RKO (cell line): ENCODE data around the gene TCL1A.

Source experiments
- DNase-seq: peaks from one replicate; pipeline ENCODE4 v3.0.0-alpha.2; 2016; ENCODE audit warnings: low spot score

TCL1A gene

DNA sequence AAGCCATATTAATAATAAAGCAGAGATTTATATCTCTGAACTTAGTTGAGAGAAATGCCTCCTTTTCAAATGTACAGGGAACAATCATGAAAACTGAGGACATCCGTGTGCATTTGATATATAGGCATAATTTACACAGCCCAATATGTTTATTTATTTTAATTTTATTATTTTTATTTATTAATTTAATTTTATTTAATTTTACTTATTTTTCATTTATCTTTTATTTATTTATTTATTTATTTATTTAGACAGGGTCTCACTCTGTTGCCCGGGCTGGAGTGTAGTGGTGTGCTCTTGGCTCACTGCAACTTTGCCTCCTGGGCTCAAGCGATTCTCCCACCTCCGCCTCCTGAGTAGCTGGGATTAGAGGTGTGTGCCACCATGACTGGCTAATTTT is 8.4 kb downstream of the TCL1A start:
- no peak for DNase-seq

DNA sequence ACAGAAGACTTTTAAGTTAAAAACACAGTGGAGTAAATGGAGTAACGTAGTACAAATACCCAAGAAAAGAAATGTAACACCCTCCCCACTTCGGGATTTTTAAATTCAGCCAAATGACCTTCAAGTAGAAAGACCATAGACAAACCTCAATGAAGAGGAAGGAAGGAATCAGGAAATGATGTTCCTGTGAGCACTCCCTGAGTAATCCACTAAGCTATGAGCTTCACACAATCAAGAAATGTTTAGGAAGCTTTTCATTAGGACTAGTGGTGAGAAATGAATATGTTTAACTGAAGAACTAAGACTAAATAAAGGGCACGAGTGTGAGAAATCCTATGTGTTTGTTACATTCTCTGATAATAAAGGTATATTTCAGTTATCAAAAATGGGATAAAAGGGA is 10.1 kb downstream of the TCL1A start:
- peak; percentile 39 for DNase-seq

DNA sequence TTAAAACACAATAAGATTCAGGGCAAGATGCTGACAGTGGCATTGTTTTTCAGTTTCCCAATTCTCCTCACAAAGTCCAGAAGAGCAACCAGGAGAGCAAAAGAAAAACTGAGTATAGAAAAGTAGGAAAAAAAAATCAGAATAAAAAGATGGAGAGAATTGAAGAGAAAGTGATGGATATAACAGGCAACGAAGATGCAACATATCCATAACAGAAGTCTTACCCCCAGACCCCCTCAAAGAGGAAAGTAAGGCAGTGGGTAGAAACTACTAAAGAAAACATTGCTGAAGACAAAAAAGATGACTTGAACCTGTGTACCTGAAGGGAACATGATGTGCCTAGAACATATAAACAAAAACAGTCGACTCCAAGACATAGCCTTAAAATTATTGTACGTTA is 10.6 kb downstream of the TCL1A start:
- no peak for DNase-seq

DNA sequence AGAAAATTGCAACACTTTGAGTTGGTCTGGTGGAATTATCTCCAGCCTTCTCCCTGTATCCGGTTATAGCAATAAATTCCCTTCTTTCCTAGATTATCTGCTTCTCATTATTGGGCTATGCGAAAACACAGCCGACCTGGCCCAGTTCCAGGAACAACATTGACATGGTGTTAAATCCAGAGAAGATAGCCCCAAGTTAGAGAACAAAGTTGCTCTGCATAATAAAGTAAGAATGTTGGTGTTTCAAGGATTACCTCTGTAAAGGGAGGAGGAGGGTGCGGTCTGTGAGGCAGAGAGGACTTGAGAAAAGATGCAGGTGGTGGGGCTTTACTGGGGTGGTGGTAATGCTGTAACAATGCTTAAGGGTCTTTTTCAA is 12.1 kb downstream of the TCL1A start:
- no peak for DNase-seq

DNA sequence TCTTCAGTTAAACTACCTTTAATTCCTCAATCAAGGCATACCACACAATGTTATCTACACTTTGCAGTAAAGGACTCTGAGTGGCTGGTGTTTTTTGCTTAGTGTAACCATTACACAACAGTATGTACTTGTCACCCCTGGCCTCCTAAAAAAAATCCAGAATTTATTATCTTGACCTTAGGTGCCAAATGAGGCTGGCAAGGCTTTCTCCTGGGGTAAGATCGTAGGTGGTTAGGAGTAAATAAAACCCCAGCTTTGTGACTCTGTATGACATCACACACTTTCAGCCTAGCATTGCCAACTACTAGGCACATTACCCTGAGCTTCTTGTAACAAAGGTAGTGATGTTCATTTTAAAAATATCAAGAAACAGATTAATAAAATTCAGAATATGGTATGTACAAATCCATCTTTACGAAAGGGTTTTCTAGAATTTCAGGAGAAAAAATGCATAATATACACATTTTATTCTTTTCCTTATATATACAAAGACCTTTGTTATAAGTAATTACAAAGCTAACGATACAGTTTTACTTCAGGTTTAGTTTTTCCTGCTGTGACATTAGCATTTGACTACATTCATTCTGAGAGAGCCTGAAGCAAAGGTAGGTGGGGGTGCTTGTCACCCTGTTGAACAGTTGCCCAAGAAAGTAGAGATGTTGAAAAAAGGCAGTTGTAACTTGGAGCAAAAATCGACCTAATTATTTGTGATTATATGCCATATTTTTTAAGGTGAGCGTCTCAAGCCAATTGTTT is 13.5 kb downstream of the TCL1A start:
- DNase-seq = no peak

DNA sequence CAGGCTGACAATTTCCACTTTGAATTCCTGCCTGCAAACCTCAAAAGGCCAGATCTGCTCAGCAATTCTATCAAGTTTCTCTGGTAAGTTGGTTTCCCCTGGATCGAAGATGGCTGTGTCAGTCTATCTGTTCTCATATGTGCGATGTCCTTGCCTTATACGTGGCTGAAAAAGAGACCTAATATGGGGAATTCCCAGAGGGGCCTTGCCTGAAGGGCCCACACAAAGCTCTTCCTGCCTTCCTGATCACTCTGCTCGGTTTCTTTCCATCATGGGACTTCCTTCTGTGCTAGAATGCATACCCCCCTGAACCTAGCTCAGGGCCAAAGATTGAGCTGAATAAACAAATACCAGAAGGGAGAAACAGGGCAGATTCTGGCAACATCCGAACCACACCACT is 14.5 kb downstream of the TCL1A start:
- DNase-seq = no peak

DNA sequence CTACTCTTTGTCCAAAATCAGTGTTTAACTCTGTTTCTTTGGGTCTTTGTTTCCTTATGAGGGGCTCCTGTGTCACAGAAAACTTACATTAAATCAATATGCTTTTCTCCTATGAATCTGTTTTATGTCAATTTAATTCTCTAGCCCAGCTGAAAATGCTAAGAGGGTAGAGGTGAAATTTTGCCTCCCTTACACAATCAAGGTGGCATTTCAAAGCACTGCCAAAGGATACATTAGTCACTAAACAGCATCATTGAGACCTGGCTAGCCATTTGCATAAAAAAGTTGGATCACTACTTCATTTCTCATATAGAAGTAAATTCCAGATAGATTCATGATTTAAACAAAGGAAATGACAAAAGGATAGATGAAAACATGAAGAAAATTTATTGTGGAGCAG is 15.6 kb downstream of the TCL1A start:
- DNase-seq = no peak

DNA sequence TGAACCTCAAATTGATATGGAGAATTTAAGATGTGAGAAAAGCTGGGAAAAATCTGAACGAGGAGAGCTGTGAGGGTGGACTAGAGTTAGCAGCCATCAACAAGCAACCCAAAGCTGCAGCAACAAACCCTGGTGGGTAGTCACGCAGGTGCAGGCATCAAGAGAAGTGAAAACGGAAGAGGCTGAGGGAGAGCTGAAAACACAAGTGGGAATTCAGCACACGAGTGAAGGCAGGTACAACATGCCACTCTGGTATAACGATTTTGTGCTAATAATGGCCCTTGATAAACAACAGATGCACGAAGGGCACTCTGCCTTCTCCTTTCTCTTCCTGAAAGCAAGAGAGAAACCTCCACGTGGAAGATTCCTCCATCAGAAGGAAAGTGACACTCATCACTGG is 16.2 kb downstream of the TCL1A start:
- DNase-seq = no peak

DNA sequence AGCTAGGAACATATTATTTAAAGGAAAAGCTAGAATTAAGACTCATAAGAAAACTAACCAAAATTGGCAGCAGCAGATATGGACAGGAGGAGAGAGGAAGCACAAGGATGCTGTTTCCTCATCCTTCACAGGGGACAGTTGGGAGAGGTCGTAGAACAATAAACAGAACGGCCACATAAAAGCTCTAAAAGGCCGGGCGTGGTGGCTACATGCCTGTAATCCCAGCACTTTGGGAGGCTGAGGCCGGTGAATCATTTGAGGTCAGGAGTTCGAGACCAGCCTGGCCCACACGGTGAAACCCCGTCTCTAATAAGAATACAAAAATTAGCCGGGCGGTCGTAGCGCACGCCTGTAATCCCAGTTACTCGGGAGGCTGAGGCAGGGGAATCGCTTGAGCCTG is 17.2 kb downstream of the TCL1A start:
- DNase-seq = no peak

DNA sequence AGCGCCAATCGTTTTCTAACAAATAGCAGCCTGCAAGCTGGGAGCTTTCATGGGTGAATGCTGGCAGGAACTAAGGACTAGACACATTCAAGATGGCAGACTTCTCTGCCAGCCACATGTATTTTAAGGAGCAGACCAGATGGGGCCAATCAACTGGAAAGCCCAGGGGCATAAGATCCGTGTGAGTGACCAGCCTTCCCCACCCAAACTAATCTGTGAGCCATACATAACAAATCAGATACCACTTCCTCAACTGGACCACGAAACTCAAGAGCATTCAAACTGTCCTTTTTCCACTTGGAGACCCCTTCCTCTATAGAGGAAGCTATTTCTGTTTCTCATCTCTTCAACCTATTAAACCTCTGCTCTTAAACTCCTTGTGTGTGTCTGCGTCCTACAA is 18.0 kb downstream of the TCL1A start:
- no peak for DNase-seq

DNA sequence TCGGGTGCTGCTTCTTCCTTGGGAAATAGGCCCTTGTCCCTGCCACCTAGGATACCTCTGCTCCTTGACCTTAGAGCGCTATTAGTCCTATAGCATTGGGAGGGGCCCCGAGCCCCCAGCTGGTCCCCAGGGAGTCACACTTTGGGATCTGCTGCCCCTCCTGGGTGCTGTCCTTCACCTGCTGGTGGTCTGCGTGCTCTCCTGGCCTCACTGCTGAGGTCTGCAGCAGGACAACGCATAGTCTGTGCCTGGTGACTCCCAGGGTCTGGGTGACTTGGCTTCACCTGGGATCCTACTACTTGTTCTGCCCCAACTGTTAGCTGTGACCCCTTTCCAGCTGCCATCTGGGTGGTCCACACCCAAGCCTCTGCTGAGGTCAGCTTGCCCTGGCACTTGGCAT is 18.9 kb downstream of the TCL1A start:
- no peak for DNase-seq

DNA sequence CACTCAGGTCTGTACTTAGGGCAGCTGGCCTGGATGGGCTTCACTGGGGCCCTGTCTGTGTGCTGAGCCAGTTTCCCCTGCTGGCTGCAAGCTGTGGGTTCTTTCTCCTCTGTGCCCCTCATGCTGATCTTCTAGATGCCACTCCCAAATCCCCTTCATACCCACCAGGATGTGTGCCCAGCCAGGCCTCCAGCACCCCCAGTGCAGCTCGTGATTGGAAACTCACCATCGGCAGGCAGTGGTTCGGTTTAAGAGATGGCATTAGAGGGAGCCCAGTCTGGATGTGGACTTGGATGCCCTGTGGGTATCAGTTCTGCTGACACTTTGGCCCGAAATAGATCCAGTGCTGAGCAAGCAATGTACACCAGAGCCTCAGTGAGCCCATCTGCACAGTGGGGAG is 21.8 kb downstream of the TCL1A start:
- no peak for DNase-seq

DNA sequence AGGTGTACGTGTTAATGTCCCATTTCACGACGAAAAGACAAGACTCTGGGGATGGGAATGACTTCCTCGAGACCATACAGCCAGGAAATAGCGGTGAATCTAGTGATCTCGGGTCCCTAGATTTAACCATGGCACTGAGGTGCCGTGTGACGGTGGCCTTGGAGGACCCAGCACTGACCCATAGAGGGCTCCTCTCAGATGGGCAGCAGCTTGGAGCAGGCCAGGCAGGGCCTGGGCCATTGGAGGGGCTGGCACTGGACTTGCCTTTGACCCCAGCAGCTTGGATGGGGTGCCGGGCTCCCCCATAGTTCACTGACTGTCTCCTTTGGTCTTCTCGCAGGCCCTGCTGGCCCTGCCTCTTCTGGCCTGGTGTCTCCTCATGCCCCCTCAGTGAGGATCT is 22.3 kb downstream of the TCL1A start:
- no peak for DNase-seq

DNA sequence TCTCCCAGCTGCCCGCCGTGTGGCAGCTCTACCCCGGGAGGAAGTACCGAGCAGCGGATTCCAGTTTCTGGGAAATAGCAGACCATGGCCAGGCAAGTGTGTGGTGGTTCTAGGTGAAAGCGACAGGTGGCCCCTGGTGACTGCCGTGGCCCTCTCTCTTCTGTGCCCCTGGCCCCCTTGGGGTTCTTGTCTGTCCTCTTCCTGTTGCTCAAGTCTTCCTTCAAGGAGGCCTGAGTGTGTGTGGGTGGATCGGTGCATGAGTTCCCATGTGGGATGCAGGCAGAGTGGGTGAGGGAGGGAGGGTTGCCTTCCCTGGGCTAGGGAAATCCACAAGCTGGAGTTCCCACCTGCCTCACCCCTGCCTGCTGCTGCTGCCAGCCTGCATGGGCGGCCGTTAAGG is 23.1 kb downstream of the TCL1A start:
- DNase-seq = no peak

DNA sequence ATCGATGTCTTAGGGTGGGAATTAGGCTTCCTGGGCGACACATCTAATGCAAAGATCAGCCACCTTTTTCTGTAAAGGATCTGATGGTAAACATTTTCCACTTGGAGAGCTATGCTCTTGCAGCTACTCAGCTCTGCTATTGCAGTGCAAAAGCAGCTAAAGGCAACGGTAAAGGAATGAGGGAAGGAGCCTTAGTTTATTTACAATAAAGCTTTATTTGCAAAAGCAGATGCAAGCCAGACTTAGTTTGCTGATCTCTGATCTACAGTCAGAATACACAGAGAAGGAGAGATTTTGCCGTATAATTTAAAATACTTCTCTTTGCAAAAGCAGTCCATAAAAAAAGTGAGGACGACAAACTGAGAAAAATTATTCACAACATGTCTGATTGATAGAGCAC is 24.5 kb downstream of the TCL1A start:
- no peak for DNase-seq

DNA sequence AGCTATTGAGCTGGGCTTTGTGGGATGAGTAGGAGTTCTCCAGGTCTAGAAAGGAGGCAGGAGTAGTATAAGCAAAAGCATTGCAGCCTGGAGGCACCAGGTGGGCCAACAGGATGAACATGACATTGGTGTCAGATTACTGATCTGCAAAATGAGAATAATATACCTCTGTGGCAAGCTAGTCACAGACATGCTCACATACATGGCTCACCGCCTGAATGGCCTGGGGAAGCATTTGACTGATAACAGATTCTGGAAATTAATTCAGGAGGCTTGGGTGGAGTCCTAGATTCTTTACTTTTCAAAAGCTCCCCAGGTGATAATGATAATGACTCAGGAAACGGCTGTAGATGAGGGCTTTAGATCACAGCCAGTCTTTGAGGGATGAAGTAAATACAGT is 27.0 kb downstream of the TCL1A start:
- no peak for DNase-seq

DNA sequence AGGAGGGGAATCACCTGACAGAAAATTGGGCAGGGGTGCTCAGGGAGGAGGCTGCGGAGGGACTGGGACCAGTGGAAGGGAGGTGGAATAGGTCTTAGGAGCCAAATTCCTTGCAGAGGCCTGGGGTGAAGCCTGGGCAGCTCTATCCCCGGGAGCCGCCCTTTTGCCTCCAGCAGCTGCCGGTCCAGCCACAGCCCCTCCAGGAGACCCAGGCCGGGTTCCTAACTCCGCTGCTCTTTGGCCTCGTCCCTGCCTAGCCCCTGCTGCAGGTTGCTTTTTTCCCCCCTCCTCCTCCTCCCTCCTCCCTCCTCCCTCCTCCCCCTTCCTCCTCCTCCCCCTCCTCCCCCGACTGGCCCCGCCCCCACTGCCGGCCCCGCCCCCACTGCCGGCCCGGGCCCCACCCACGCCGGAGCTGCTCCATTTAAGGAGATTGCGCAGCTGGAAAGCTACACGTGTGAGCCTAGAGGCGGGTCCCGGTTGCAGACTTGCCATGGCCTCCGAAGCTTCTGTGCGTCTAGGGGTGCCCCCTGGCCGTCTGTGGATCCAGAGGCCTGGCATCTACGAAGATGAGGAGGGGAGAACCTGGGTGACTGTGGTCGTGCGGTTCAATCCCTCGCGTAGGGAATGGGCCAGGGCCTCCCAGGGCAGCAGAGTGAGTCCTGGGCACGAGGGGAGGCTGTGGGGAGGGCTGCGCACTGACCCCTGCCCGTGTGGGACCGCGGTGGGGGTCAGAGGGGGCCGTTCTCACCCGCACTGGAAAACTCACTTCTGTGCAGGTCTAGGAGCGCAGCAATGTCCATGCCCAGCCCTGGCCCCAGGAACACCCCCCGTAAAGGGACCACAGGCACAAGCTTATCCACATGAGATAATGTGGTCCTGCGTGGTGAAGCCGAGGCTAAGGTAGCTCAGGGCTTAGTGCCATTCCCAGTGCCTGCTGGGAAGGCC is 27.7 kb downstream of the TCL1A start, which contains the start of gene TCL1B:
Gene TCL1B, plus strand, starts transcription at position 449 of the 945 bp plus-strand sequence. Its CDS starts 42 bp downstream, at position 491.
- no peak for DNase-seq

DNA sequence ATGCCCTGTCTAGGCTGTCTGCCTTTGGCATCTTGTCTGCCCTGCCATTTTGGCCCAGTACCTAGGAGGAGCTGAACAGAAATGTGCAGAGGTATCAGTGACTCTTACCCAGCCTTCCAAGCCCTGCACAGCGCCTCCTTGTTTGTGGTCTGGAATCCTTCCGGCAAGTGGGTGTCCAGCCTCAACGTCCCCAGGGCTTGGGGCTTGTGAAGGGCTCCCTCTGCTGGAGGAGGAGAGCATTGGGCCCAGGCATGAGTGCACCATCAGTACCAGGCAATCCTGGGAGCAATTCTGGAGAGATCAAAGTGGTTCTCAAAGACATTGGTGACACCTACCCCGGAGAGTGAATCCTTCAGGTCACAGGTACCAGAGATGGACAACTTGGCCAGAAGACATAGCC is 30.1 kb downstream of the TCL1A start:
- DNase-seq = no peak

DNA sequence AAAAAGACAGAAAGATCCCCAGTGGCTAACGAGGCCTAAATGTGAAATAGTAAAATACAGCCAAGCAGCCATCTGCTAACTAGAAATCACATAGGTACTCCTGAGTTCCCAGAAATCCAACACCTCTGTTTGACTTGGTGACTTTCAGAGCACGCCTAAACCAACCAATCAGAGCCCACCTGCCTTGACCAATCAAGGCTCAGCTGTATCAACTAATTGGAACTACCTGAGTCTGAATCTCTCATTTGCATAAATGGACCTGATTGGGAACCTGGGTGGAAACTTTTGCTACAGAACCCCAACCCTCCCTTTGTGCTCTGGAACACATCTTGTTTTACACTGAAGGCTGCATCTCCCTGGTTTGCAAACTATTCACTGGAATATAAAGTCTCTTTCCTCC is 32.8 kb downstream of the TCL1A start:
- DNase-seq = no peak

DNA sequence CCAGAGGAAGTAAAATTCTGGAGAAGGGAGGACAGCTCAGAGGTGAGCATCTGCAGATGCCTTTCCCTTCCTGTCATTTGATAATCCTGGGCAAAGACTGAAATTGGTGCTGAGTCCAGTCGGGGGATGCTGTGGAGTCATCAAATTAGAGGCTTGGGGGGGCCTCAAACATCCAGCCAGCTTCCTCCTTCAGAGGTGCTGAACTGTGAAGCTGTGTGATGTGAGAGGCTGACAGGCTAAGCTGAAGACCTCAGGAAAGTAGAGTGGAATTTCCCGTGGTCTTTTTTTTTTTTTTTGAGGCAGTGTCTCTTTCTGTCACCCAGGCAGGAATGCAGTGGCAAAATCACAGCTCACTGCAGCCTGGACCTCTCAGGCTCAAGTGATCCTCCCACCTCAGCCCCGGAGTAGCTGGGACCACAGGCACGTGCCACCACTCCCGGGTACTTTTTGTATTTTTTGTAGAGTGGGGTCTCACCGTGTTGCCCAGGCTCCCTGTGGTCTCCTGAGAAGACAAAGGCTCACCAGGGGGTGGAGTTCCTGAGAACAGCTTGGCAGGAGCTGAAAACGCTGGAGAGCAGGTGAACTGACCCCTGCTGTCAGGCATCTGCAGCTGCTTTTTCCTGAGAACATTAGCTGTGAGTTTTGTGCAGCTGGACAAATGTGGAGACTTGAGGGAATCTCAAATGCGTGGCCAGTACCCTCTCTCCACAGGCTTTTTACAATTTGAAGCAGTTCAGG is 33.8 kb downstream of the TCL1A start:
- no peak for DNase-seq

DNA sequence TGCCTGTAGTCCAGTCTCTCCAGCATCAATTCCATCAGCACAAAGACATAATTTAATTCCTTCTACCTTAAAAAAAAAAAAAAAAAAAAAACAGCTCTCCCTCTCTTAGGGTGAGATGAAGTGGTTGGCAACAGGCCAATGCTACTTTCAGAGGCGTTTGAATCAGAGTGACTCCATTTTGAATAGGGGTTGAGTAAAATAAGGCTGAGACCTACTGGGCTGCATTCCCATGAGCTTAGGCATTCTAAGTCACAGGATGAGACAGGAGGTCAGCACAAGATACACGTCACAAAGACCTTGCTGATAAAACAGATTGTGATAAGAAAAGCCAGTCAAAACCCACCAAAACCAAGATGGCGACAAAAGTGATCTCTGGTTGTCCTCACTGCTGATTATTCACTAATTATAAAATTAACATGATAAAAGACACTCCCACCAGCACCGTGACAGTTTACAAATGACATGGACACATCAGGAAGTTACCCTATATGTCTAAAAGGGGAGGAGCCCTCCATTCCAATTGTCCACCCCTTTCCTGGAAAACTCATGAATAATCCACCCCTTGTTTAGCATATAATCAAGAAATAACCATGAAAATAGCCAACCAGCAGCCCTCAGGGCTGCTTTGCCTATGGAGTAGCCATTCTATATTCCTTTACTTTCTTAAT is 34.6 kb downstream of the TCL1A start:
- peak; percentile 8 for DNase-seq

DNA sequence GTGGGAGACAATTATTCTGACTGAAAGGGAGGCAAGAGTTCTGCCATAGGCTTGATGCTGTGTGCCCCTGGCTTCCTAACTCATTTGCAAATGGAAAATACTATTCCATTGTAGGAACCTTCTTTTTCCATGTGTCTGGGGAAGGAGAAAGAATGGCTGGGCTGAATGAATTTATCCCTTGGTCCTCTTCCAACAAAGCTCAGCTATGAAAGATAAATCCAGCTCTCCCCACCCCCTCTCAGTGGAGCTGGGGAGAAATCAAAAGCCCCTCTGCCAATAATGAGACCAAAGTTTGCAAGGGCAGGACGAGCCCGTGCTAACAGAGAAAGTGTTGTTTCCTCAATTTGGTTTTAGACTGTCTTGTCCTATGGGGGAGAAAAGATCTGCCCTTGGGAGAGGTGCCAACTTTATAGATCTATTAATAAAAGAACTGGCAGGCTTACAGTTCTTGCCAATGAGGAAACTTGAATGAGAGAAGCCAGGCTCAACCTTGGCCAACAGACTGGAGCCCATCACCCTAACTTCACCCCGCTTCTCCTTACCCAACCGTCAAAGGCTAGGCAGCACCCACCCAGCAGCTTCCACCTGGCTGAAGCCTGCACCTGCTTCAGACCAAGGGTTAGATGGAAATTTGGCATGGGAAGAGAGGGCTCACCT is 36.6 kb downstream of the TCL1A start:
- no peak for DNase-seq
